Trophoblast cell (in vitro differentiated cells and primary cell): ENCODE measurements around the gene SLC35G6.
"Not testable (repeated sequence)": the region's sequence is repeated elsewhere in the genome, so short reads cannot be mapped to it uniquely, and the experiment has no call there.

Source experiments
- DNase-seq, 2 donors: peaks; one replicate each; pipeline ENCODE4 v3.0.0-alpha.2; 2016
- H2AFZ ChIP-seq: 2 replicates; pipeline ENCODE4 v1.6.1; 2013; ENCODE audit warnings: low read length, moderate library complexity, mild to moderate bottlenecking; ENCODE audit not compliant: insufficient read depth, poor library complexity
- H2AK5ac ChIP-seq: 2 replicates; pipeline ENCODE4 v1.6.1; 2013; ENCODE audit warnings: mild to moderate bottlenecking, low read length
- H2BK120ac ChIP-seq: 2 replicates; pipeline ENCODE4 v1.6.1; 2013; ENCODE audit warnings: low read length, mild to moderate bottlenecking, moderate library complexity; ENCODE audit not compliant: insufficient read depth, poor library complexity
- H2BK12ac ChIP-seq: 2 replicates; pipeline ENCODE4 v1.6.1; 2013; ENCODE audit warnings: mild to moderate bottlenecking, low read length, moderate library complexity
- H2BK5ac ChIP-seq: 2 replicates; pipeline ENCODE4 v1.6.1; 2013; ENCODE audit warnings: low read length, low read depth, moderate library complexity, mild to moderate bottlenecking; ENCODE audit not compliant: poor library complexity
- H3K14ac ChIP-seq: 2 replicates; pipeline ENCODE4 v1.6.1; 2013; ENCODE audit warnings: mild to moderate bottlenecking, low read length
- H3K18ac ChIP-seq: 2 replicates; pipeline ENCODE4 v1.6.1; 2013; ENCODE audit warnings: mild to moderate bottlenecking, low read length
- H3K23ac ChIP-seq: 2 replicates; pipeline ENCODE4 v1.6.1; 2013; ENCODE audit warnings: low read length
- H3K27ac ChIP-seq: 2 replicates; pipeline ENCODE4 v1.5.1; 2013; ENCODE audit warnings: low read depth, mild to moderate bottlenecking, inconsistent platforms, low read length, moderate library complexity
- H3K27me3 ChIP-seq: 2 replicates; pipeline ENCODE4 v1.6.1; 2013; ENCODE audit warnings: inconsistent platforms, mild to moderate bottlenecking, low read length, moderate library complexity; ENCODE audit not compliant: insufficient read depth
- H3K36me3 ChIP-seq, 2 experiments: 1 replicate in 1 of 2; 2 replicates in 1 of 2; pipeline ENCODE4 v1.6.1; 2013; ENCODE audit warnings: low read length in 2 of 2, mild to moderate bottlenecking in 2 of 2, moderate library complexity in 1 of 2; ENCODE audit not compliant: insufficient read depth in 2 of 2, control insufficient read depth in 1 of 2
- H3K4ac ChIP-seq: 2 replicates; pipeline ENCODE4 v1.6.1; 2013; ENCODE audit warnings: low read depth, mild to moderate bottlenecking, low read length, moderate library complexity
- H3K4me1 ChIP-seq, 2 experiments: 1 replicate in 1 of 2; 2 replicates in 1 of 2; pipeline ENCODE4 v1.6.1; 2013; ENCODE audit warnings: low read length in 2 of 2, mild to moderate bottlenecking in 2 of 2, moderate library complexity in 1 of 2; ENCODE audit not compliant: insufficient read depth in 2 of 2, control insufficient read depth in 1 of 2
- H3K4me2 ChIP-seq: 2 replicates; pipeline ENCODE4 v1.6.1; 2013; ENCODE audit warnings: inconsistent platforms, mild to moderate bottlenecking, low read length, moderate library complexity
- H3K4me3 ChIP-seq: 2 replicates; pipeline ENCODE4 v1.5.1; 2013; ENCODE audit warnings: mild to moderate bottlenecking, low read depth, low read length, inconsistent platforms
- H3K79me1 ChIP-seq: one replicate; pipeline ENCODE4 v1.6.1; 2013; ENCODE audit warnings: low read length
- H3K79me2 ChIP-seq: 2 replicates; pipeline ENCODE4 v1.6.1; 2013; ENCODE audit warnings: low read length, mild to moderate bottlenecking; ENCODE audit not compliant: control insufficient read depth, insufficient read depth, poor library complexity
- H3K9ac ChIP-seq: 2 replicates; pipeline ENCODE4 v1.6.1; 2013; ENCODE audit warnings: mild to moderate bottlenecking, low read length
- H3K9me3 ChIP-seq: 2 replicates; pipeline ENCODE4 v1.6.1; 2013; ENCODE audit warnings: low read depth, mild to moderate bottlenecking, control low read depth, inconsistent platforms, low read length; ENCODE audit not compliant: insufficient read depth
- H4K12ac ChIP-seq: 2 replicates; pipeline ENCODE4 v1.6.1; 2013; ENCODE audit warnings: low read depth, mild to moderate bottlenecking, low read length, moderate library complexity
- H4K8ac ChIP-seq: 2 replicates; pipeline ENCODE4 v1.6.1; 2013; ENCODE audit warnings: low read depth, mild to moderate bottlenecking, low read length, moderate library complexity
- H4K91ac ChIP-seq: one replicate; pipeline ENCODE4 v1.6.1; 2013; ENCODE audit warnings: low read depth, mild to moderate bottlenecking, low read length, moderate library complexity
- WGBS: extraction: QIAGEN DNeasy Blood & Tissue Kit; methylation state at CpG from one replicate; pipeline ENCODE4 v1.1.7; 2013; ENCODE audit warnings: missing lambda C conversion rate; ENCODE audit not compliant: insufficient read length, insufficient coverage; ENCODE audit errors: extremely low coverage; 5-methylcytosine and 5-hydroxymethylcytosine counted together

Gene SLC35G6

GRCh38 chr17:7467498-7467897, 13.7 kb upstream of the SLC35G6 start:
- Histone ChIP-seq H3K4me2 (no peak overlapping the region), H3K79me2 (no peaks in the 10 kb centered on the region), H2BK5ac (no peak overlapping the region), H3K27ac (no peak overlapping the region), H3K9me3 (no peaks in the 10 kb centered on the region), H3K23ac (no peak overlapping the region), H2BK120ac (no peak overlapping the region), H4K91ac (no peak overlapping the region), H3K4me3 (no peak overlapping the region), H2AFZ (no peak overlapping the region), H4K12ac (no peak overlapping the region), H2AK5ac (no peak overlapping the region), H3K18ac (no peak overlapping the region), H3K4me1 (peaks cover 3 to 7% of the 10 kb centered on the region in 2 experiments), H3K27me3 (no peaks in the 10 kb centered on the region), H3K4ac (no peak overlapping the region), H3K79me1 (no peaks in the 10 kb centered on the region), H2BK12ac (no peak overlapping the region), H3K9ac (no peak overlapping the region), H4K8ac (no peak overlapping the region), H3K36me3 (peaks cover 33 to 34% of the 10 kb centered on the region in 2 experiments), H3K14ac (no peak overlapping the region)
- WGBS, result no CpG with 5 or more reads among the region's 3 CpGs
- no peak for DNase-seq

GRCh38 chr17:7468290-7468689, 13.0 kb upstream of the SLC35G6 start:
- no peak for DNase-seq
- Histone ChIP-seq H3K4me2 (no peak overlapping the region), H3K79me2 (no peaks in the 10 kb centered on the region), H2BK120ac (no peak overlapping the region), H2AK5ac (no peak overlapping the region), H3K9me3 (no peaks in the 10 kb centered on the region), H2BK5ac (no peak overlapping the region), H3K27ac (no peak overlapping the region), H3K36me3 (peaks cover 25 to 26% of the 10 kb centered on the region in 2 experiments), H4K8ac (no peak overlapping the region), H3K23ac (no peak overlapping the region), H4K91ac (no peak overlapping the region), H4K12ac (no peak overlapping the region), H3K9ac (no peak overlapping the region), H3K4me1 (peaks cover 3 to 7% of the 10 kb centered on the region in 2 experiments), H2BK12ac (no peak overlapping the region), H2AFZ (no peak overlapping the region), H3K79me1 (no peaks in the 10 kb centered on the region), H3K14ac (no peak overlapping the region), H3K4ac (no peak overlapping the region), H3K18ac (no peak overlapping the region), H3K4me3 (no peak overlapping the region), H3K27me3 (no peaks in the 10 kb centered on the region)
- WGBS, result no CpG with 5 or more reads among the region's 11 CpGs

GRCh38 chr17:7468804-7469389, 12.3 kb upstream of the SLC35G6 start:
- Histone ChIP-seq H3K9me3 (no peaks in the 10 kb centered on the region), H4K91ac (no peak overlapping the region), H4K12ac (no peak overlapping the region), H3K23ac (no peak overlapping the region), H2AK5ac (no peak overlapping the region), H2BK120ac (no peak overlapping the region), H3K4me2 (no peak overlapping the region), H3K18ac (no peak overlapping the region), H2BK5ac (no peak overlapping the region), H3K9ac (no peak overlapping the region), H3K4ac (no peak overlapping the region), H3K79me1 (no peaks in the 10 kb centered on the region), H3K79me2 (no peaks in the 10 kb centered on the region), H3K27ac (no peak overlapping the region), H3K14ac (no peak overlapping the region), H2BK12ac (no peak overlapping the region), H3K4me3 (no peak overlapping the region), H4K8ac (no peak overlapping the region), H3K36me3 (peaks cover 19 to 20% of the 10 kb centered on the region in 2 experiments), H3K4me1 (peaks cover 3 to 7% of the 10 kb centered on the region in 2 experiments), H2AFZ (no peak overlapping the region), H3K27me3 (no peaks in the 10 kb centered on the region)
- peak in 1 of 2 donors; percentile 31 for DNase-seq
- WGBS, result no CpG with 5 or more reads among the region's 12 CpGs

- H4K8ac ChIP-seq, H3K27ac ChIP-seq, H2AK5ac ChIP-seq, H3K14ac ChIP-seq, H3K18ac ChIP-seq, DNase-seq, H4K91ac ChIP-seq, H3K4me2 ChIP-seq, H3K4me3 ChIP-seq, H3K79me2 ChIP-seq, H3K9me3 ChIP-seq, H2BK5ac ChIP-seq, H2BK120ac ChIP-seq, H3K4me1 ChIP-seq, H2BK12ac ChIP-seq, H4K12ac ChIP-seq, H3K9ac ChIP-seq, H3K23ac ChIP-seq, H2AFZ ChIP-seq, H3K4ac ChIP-seq, H3K79me1 ChIP-seq, H3K27me3 ChIP-seq: not testable (repeated sequence)
- no CpG with 5 or more reads among the region's 12 CpGs for WGBS
- H3K36me3 ChIP-seq, result peaks cover 17 to 19% of the 10 kb centered on the region in 2 experiments
Measured at GRCh38 chr17:7469843-7470242, 11.4 kb upstream of the SLC35G6 start.
